HCT116 (cell line): Measurements from ENCODE around the gene SLC47A1.

Experiments
- CEBPB ChIP-seq: IDR thresholded peaks from 2 replicates; pipeline ENCODE4 v1.6.1; 2012; ENCODE audit warnings: low read depth
- EGR1 ChIP-seq: IDR thresholded peaks from 2 replicates; pipeline ENCODE4 v1.6.1; 2012; ENCODE audit warnings: low read depth
- POLR2A ChIP-seq: IDR thresholded peaks from 2 replicates; pipeline ENCODE4 v1.7.0; 2011; ENCODE audit warnings: borderline replicate concordance; ENCODE audit not compliant: insufficient read depth, insufficient read length; ENCODE audit errors: extremely low read depth
- RAD21 ChIP-seq: IDR thresholded peaks from 2 replicates; pipeline ENCODE4 v1.6.1; 2012; ENCODE audit warnings: low read depth, mild to moderate bottlenecking
- YY1 ChIP-seq: IDR thresholded peaks from 2 replicates; pipeline ENCODE4 v1.6.1; 2011; ENCODE audit warnings: low read length, low read depth, moderate library complexity, mild to moderate bottlenecking; ENCODE audit not compliant: insufficient replicate concordance; ENCODE audit errors: extremely low read depth
- ZFX ChIP-seq: fragments of 450-650 bp; IDR thresholded peaks from 2 replicates; pipeline ENCODE4 v1.6.1; 2017
- TF ChIP-seq, protein P1 (sequence below): IDR thresholded peaks from 2 replicates; pipeline ENCODE4 v1.6.1; 2012; ENCODE audit warnings: low read depth
- TF ChIP-seq, protein P2 (sequence below), 3 experiments: fragments of 200-600 bp in 1 of 3; sonication (generic) in 1 of 3; IDR thresholded peaks in 2 of 3; conservative IDR thresholded peaks in 1 of 3; 2 replicates each; pipeline ENCODE4 v1.5.1; 2012 to 2017; ENCODE audit warnings: low read depth in 2 of 3, low read length in 2 of 3, antibody characterized with exemption in 1 of 3, borderline replicate concordance in 1 of 3, control low read depth in 1 of 3, mild to moderate bottlenecking in 1 of 3, mixed read lengths in 1 of 3, mixed run types in 1 of 3, moderate library complexity in 1 of 3; ENCODE audit not compliant: insufficient read depth in 1 of 3

DNA sequence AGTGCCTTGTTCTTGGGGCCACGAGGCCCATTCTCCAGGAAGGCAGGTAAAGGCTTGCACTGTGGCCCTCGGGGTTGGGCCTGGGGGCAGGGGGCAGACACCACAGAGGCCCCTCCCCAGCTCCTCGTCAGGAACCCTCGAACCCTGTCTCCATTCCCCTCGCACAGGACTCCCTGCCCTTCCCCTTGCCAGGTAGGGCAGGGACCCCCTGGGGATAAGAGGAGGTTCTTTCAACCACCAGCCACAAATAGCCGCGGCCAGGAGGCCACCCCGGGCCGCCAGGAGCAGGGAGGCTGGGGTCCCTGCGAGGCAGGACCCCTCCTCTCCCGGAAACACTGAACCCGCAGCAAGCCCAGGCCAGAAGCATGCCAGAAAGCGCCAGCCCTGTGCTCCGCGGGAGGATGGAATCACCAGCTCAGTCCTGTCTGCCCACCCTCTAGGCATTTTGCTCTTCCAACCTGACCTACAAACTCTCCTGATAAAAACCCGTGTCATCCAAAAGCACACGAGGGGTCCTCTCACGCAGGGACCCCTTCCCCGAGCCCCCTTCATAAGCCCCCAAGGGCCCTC is 45.6 kb downstream of the SLC47A1 start:
- TF ChIP-seq POLR2A (no peak), CEBPB (no peak), EGR1 (no peak), RAD21 (no peak), ZFX (no peak), YY1 (no peak)
- TF ChIP-seq, protein P1, sequence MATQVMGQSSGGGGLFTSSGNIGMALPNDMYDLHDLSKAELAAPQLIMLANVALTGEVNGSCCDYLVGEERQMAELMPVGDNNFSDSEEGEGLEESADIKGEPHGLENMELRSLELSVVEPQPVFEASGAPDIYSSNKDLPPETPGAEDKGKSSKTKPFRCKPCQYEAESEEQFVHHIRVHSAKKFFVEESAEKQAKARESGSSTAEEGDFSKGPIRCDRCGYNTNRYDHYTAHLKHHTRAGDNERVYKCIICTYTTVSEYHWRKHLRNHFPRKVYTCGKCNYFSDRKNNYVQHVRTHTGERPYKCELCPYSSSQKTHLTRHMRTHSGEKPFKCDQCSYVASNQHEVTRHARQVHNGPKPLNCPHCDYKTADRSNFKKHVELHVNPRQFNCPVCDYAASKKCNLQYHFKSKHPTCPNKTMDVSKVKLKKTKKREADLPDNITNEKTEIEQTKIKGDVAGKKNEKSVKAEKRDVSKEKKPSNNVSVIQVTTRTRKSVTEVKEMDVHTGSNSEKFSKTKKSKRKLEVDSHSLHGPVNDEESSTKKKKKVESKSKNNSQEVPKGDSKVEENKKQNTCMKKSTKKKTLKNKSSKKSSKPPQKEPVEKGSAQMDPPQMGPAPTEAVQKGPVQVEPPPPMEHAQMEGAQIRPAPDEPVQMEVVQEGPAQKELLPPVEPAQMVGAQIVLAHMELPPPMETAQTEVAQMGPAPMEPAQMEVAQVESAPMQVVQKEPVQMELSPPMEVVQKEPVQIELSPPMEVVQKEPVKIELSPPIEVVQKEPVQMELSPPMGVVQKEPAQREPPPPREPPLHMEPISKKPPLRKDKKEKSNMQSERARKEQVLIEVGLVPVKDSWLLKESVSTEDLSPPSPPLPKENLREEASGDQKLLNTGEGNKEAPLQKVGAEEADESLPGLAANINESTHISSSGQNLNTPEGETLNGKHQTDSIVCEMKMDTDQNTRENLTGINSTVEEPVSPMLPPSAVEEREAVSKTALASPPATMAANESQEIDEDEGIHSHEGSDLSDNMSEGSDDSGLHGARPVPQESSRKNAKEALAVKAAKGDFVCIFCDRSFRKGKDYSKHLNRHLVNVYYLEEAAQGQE = no peak
- TF ChIP-seq, protein P2, sequence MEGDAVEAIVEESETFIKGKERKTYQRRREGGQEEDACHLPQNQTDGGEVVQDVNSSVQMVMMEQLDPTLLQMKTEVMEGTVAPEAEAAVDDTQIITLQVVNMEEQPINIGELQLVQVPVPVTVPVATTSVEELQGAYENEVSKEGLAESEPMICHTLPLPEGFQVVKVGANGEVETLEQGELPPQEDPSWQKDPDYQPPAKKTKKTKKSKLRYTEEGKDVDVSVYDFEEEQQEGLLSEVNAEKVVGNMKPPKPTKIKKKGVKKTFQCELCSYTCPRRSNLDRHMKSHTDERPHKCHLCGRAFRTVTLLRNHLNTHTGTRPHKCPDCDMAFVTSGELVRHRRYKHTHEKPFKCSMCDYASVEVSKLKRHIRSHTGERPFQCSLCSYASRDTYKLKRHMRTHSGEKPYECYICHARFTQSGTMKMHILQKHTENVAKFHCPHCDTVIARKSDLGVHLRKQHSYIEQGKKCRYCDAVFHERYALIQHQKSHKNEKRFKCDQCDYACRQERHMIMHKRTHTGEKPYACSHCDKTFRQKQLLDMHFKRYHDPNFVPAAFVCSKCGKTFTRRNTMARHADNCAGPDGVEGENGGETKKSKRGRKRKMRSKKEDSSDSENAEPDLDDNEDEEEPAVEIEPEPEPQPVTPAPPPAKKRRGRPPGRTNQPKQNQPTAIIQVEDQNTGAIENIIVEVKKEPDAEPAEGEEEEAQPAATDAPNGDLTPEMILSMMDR (IDR thresholded peaks at IDR 0.05 in 2 of 3, conservative IDR thresholded peaks at IDR 0.05 in 1 of 3; ENCODE audit: borderline replicate concordance in 1 of 3, insufficient read depth in 1 of 3, low read depth in 2 of 3, low read length in 2 of 3) = no peak
